C4-2B (cell line): Measurements from ENCODE around the gene CSNK2A1.

ENCODE experiments used
- CTCF ChIP-seq: fragments of 450-650 bp; conservative IDR thresholded peaks from 2 replicates; pipeline ENCODE4 v1.5.1; 2017; ENCODE audit warnings: mild to moderate bottlenecking
- ZFX ChIP-seq: fragments of 450-650 bp; IDR thresholded peaks from 2 replicates; pipeline ENCODE4 v1.6.1; 2017

- TF ChIP-seq CTCF (no peak), ZFX (no peak)
Measured at GRCh38 chr20:497979-498378, 45.6 kb downstream of the CSNK2A1 start.
